Upper lobe of left lung (tissue), 4 donors: Measurements from ENCODE around the gene SLC12A2.

Source experiments
- EP300 ChIP-seq, 4 donors: sonication (generic); formaldehyde crosslinking; IDR thresholded peaks; one replicate each; pipeline ENCODE4 v1.5.1; 2017; ENCODE audit warnings: antibody characterized with exemption in 4 of 4, control low read depth in 2 of 4
- POLR2A ChIP-seq, 4 donors: fragments of 450-650 bp; IDR thresholded peaks; one replicate each; pipeline ENCODE4 v1.5.1; 2016 to 2017; ENCODE audit warnings: antibody characterized with exemption in 4 of 4, mild to moderate bottlenecking in 2 of 4
- TF ChIP-seq, protein P1 (sequence below), 6 experiments: fragments of 450-650 bp in 4 of 6; fragments of 200-600 bp in 2 of 6; sonication (generic) in 2 of 6; IDR thresholded peaks; one replicate each; pipeline ENCODE4 v1.5.1; 2016 to 2019; ENCODE audit warnings: antibody characterized with exemption in 6 of 6

DNA sequence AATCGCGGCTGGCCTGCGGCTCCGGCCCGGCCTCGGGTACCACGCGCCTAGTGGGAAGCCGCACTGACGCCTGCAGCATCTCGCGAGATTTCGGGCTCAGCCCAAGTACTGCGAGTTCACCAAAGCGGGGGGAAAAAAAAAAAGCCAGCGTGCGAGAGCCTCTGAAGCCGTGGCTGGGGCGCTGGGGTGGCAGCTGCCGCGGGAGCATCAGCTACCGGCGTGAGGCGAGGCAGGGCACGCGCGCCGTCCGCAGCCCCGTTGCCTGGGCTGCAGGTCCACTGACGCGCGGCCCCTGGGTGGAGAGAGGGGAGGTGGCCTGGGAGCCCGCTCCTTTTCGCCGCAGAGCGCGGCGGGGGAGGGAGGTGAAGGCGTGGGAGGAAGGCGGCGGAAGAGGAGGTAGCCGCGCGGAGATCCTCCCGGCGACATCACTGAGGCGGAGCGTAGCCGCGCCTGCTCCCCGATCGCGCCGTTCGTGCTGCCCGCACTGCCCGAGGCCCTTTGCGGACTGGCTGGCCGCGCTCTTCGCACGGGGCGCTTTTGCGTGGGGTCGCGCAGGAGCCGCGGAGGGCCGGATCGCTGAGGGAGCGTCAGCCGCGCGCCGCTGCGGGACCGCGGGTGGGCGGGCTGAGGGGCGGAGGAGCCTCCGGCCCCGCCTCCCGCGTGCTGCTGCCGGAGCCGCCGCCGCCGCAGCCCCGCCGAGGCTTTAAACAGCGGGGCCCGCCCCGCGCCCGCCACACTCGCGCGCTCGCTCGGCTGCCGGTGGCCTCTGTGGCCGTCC is at the start of gene SLC12A2:
- TF ChIP-seq, protein P1, sequence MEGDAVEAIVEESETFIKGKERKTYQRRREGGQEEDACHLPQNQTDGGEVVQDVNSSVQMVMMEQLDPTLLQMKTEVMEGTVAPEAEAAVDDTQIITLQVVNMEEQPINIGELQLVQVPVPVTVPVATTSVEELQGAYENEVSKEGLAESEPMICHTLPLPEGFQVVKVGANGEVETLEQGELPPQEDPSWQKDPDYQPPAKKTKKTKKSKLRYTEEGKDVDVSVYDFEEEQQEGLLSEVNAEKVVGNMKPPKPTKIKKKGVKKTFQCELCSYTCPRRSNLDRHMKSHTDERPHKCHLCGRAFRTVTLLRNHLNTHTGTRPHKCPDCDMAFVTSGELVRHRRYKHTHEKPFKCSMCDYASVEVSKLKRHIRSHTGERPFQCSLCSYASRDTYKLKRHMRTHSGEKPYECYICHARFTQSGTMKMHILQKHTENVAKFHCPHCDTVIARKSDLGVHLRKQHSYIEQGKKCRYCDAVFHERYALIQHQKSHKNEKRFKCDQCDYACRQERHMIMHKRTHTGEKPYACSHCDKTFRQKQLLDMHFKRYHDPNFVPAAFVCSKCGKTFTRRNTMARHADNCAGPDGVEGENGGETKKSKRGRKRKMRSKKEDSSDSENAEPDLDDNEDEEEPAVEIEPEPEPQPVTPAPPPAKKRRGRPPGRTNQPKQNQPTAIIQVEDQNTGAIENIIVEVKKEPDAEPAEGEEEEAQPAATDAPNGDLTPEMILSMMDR (IDR thresholded peaks at IDR 0.05) = peak in 3 of 6 experiments; percentile 19 to 21 (median 19)
- peak in 3 of 4 donors; percentile 77 to 80 (median 79) for TF ChIP-seq POLR2A (IDR thresholded peaks at IDR 0.05)
- peak in 1 of 4 donors; percentile 2 for TF ChIP-seq EP300 (IDR thresholded peaks at IDR 0.05)
